Dedifferentiated amniotic fluid mesenchymal stem cell (primary cell): ENCODE results near the gene NAV3.

Experiments used
- DNase-seq: peaks from one replicate; pipeline ENCODE4 v3.0.0-alpha.2; 2016; ENCODE audit errors: extremely low spot score

Gene NAV3

DNA sequence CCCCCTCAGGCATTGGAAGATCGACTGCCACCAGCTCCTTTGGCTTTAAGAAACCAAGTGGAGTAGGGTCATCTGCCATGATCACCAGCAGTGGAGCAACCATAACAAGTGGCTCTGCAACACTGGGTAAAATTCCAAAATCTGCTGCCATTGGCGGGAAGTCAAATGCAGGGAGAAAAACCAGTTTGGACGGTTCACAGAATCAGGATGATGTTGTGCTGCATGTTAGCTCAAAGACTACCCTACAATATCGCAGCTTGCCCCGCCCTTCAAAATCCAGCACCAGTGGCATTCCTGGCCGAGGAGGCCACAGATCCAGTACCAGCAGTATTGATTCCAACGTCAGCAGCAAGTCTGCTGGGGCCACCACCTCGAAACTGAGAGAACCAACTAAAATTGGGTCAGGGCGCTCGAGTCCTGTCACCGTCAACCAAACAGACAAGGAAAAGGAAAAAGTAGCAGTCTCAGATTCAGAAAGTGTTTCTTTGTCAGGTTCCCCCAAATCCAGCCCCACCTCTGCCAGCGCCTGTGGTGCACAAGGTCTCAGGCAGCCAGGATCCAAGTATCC lies 288.7 kb downstream of the NAV3 start:
- no peak for DNase-seq

- DNase-seq: no peak
Measured at GRCh38 chr12:78120306-78120705, 289.6 kb downstream of the NAV3 start.

- peak; percentile 44 for DNase-seq
Measured at GRCh38 chr12:78120866-78121560, 290.3 kb downstream of the NAV3 start.

- DNase-seq: no peak
Measured at GRCh38 chr12:78121969-78122610, 291.4 kb downstream of the NAV3 start.

GRCh38 chr12:78128211-78128610 lies 297.5 kb downstream of the NAV3 start:
- DNase-seq: no peak

- no peak for DNase-seq
Measured at GRCh38 chr12:78143717-78144116, 313.0 kb downstream of the NAV3 start.

DNA sequence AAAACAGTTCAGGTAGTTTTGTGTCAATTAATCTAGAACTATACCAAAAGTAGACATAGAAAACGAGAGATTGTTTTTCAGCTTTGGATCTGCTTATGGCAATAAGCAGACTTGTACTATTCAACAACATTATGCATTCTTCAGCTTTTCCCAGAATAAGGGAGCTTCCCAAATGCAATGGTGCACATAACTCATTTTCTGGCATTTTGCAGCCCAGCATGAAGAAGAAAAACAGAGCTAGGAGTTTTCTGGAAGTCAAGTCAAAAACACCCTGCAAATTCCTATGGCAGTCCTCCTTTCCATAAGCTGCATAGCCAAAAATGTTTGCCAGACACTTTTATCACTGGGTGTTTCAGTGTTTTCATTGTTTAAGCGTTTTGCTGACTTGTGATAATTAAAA lies 314.7 kb downstream of the NAV3 start:
- no peak for DNase-seq

DNA sequence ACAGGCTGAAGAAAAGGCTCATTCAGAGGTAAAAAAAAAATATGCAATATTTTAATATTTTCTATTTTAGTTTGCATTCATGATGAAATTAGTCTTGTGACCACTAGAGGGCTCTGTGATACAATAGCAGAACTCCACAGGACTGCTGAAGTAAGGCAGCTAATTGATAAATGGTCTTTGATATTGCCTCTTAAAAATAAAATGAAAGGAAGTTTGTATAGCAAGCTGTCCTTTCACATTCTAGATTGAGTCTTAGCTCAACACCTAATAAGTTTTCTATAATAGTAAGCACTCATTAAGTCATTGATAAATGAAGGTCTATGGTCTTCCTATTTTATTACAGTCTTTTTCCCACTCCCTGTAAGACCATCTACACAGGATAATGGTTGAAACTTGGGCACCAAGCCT lies 315.7 kb downstream of the NAV3 start:
- peak; percentile 53 for DNase-seq

DNA sequence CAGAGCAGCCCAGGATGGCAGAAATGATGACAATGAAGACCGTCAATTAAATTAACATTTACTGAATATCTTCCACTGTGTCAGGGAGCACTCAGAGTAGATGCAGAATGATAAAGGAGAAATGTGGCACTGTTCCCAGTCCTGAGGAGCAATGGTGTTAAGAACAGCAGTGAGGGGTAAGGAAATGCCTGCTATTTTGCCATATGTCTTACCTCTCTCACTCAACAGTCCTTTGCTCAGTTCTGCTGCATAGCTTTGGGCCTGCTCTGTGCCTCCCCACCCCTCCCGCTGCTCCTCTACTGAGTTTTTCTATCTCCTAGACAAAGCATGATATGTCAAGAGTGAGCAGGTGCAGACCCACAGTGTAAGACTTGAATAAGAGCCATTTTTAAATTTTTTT lies 318.8 kb downstream of the NAV3 start:
- no peak for DNase-seq

GRCh38 chr12:78155546-78155945 lies 324.9 kb downstream of the NAV3 start:
- DNase-seq: no peak

DNA sequence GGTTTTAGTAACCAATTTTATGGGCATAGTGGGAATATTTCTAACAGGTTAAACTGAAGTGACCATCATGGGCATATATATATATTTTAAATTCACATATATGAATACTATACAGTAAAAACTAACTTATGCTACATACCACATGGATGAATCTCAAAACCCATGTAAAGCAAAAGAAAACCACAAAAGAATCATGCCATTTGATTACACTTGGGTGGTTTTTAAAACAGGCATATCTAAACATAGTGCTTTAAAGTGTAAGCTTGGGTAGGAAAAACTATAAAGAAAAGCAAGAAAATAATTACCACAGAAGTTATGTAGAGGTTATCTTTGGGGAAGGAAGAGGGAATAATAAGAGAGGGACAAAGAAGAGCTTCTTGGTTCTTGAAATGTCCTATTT lies 326.1 kb downstream of the NAV3 start:
- no peak for DNase-seq

DNA sequence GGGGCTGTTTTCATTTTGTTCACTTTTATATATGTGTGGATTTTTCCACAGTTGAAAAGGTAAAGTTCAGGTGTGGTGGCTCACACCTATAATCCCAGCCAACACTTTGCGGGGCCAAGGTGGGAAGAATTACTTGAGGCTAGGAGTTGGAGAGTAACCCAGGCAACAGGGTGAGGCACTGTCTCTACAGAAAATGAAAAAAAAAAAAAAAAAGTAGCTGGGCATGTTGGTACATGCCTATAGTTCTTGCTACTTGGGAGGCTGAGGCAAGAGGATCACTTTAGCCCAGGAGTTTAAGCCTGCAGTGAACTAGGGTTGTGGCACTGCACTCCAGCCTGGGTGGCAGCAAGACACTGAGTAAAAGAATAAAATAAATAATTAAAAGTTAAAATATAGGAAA lies 326.5 kb downstream of the NAV3 start:
- no peak for DNase-seq

- no peak for DNase-seq
Measured at GRCh38 chr12:78164154-78164553, 333.5 kb downstream of the NAV3 start.

DNA sequence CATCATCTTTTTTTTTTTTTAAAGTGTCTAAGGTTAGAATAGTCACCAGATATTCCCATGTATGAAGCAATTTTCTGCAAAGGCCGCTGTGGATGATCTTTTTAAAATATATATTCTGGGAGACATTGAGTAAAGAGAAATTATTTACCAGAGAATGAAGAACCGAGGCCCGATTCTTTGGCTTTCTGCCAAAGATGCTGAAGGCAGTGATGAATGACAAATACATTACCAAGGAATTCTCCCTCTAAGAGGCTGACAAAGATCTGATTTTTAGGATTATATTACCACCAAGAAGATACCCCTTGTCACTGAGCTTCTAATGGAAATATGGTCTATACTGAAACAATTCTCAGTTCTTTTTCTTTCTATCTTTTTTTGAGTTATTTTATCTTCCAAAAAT lies 336.8 kb downstream of the NAV3 start:
- no peak for DNase-seq

DNA sequence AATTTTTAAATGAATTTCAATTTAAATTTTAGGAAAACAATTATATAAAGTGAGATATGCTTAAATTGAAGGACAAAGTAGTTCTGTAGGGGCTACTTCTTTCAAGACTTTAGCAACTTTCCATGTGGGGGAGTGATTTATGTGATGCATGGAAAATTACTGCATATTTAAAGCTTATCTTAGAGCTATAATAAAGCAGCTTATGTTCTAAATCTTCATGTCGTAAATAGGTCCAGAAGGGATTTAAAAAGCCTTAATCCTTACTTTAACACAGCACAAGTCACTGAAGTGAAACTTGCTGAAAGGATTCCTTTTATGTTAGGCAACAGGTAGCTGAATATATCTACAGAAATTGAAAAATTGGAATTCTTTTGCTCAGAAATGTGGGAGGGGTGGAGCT lies 340.4 kb downstream of the NAV3 start:
- DNase-seq: no peak

GRCh38 chr12:78176643-78177042 lies 345.9 kb downstream of the NAV3 start:
- no peak for DNase-seq

DNA sequence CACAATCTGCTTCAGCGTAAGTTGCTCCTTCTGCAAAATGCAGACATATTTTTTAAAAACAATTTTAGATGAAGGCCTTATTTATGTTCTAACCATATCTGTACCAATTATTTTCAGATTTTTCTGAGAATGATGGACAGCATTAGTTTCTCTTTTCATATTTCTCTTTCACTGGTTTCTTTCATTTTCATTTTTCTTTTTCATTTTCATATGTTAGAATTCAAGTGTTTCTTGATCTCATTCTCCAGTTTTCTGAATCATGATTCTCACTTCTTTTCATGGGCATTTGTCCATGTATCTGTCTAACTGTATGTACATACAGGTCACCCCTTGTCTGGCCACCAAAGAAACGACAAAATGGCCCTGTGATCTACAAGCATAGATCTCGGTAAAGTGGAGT lies 346.6 kb downstream of the NAV3 start:
- DNase-seq: no peak

DNA sequence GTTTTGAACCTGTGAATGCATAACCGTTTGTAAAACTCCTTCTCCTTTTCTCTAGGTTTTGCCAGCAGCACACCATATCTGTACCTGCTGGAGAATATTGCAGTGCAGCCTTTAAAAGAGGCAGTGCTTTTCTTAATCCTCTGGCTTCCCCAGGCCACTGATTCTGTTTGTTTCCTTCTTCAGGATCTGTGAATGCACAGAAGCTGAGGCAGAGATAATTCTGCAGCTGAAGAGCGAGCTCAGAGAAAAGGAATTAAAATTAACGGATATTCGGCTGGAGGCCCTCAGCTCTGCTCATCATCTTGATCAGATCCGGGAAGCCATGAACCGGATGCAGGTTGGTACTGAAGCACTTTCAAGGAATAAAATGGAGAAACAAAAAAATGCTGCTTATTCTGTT lies 348.7 kb downstream of the NAV3 start:
- no peak for DNase-seq

GRCh38 chr12:78181544-78182162 lies 351.0 kb downstream of the NAV3 start:
- peak; percentile 52 for DNase-seq

DNA sequence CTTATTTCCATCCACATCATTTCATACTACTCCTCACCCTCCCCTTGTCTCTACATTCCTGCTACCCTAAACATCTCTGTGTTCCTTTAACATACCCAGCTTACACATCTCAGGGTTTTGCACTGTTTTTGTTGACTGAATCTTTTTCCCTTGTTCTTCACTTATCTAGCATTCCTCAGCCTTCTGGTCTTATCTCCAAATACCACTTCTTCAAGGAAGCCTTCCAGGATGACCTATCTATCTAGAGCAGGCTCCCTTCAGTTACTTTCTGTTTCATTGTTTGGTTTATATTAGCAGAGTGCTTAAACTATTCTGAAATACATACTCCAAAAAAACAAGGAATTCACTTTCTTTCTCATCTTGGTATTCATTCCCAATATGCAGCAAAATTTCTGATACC lies 353.1 kb downstream of the NAV3 start:
- DNase-seq: no peak

DNA sequence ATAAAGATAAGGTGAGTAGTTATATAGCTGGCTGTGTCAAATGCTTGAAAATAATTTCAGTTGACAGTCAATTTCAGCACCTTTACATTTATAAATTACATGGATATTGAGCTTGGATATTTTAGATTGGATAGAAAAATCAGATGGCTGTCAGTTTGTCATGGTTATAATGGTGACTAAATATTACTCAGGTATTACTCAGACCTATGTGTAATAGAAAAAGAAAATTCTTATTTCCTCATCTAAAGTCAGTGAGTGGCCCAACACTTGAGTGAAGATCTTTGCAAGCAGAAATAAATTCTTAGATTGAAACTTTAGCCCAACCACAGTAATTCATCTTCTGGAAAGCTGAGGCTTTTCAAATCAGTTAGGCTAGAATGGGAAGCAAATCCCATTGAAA lies 354.4 kb downstream of the NAV3 start:
- DNase-seq: no peak

GRCh38 chr12:78185651-78186050 lies 355.0 kb downstream of the NAV3 start:
- DNase-seq: no peak

DNA sequence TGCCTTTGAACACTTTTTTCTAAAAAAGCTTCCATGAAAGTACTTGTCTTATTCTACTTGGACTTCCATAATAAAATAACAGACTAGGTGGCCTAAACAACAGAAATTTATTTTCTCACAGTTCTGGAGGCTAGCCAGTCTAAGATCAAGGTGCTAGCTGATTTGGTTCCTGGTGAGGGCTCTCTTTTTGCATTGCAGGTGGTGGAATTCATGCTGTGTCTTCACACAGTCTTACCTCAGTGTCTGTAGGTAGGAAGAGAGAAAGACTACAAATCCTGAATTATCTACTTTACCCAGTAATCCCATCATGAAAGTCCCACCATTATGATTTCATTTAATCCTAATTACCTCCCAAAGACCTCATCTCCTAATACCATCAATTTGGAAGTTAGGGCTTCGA lies 356.0 kb downstream of the NAV3 start:
- no peak for DNase-seq
